Body of pancreas (tissue), 4 donors: ENCODE data around the gene SP7.

Experiments used
- POLR2A ChIP-seq, 3 donors: fragments of 450-650 bp; IDR thresholded peaks; one replicate each; pipeline ENCODE4 v1.6.1; 2016; ENCODE audit warnings: antibody characterized with exemption in 3 of 3, mild to moderate bottlenecking in 2 of 3
- TF ChIP-seq, protein P1 (sequence below), 7 experiments: fragments of 450-650 bp in 4 of 7; fragments of 200-600 bp in 3 of 7; sonication (generic) in 3 of 7; IDR thresholded peaks; one replicate each; pipeline ENCODE4 v1.5.1; 2016 to 2019; ENCODE audit warnings: antibody characterized with exemption in 7 of 7

GRCh38 chr12:53336181-53336681 is at the start of gene SP7:
- TF ChIP-seq, protein P1, sequence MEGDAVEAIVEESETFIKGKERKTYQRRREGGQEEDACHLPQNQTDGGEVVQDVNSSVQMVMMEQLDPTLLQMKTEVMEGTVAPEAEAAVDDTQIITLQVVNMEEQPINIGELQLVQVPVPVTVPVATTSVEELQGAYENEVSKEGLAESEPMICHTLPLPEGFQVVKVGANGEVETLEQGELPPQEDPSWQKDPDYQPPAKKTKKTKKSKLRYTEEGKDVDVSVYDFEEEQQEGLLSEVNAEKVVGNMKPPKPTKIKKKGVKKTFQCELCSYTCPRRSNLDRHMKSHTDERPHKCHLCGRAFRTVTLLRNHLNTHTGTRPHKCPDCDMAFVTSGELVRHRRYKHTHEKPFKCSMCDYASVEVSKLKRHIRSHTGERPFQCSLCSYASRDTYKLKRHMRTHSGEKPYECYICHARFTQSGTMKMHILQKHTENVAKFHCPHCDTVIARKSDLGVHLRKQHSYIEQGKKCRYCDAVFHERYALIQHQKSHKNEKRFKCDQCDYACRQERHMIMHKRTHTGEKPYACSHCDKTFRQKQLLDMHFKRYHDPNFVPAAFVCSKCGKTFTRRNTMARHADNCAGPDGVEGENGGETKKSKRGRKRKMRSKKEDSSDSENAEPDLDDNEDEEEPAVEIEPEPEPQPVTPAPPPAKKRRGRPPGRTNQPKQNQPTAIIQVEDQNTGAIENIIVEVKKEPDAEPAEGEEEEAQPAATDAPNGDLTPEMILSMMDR (IDR thresholded peaks at IDR 0.05), result no peak
- no peak for TF ChIP-seq POLR2A (IDR thresholded peaks at IDR 0.05)
